ENCODE data around the gene MAPK8IP3. TPM values are rescaled to one million over a fixed set of nuclear protein-coding genes. Genes with fewer than 3 reads are reported as not detected.

MAPK8IP3 gene
- total and polyA plus RNA-seq, 9 of the 15 experiments (the other 6 are each of a cell fraction or from before 2014, with no cell fraction given): 0.17 to 58.7 (median 16.7) TPM

DNA sequence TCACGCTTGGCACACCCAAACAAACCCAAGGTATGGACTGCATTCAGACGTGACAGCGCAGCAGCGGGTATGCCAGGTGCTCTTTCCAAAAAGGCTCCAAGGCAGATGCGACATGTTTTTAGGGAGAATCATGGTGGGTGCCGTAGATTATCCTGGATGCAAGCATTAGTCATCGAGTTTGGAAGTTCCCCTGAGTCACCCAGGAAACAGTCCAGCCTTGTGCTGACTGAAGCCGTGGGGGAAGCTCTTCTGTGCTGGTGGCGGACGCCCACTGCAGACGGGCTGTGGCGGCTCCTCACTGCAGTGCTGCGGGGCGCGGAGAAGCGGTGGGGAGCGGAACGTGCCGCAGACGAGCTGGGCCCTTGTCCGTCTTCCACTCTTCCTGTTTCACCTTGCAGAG lies 14.0 kb upstream of the MAPK8IP3 start:
- intact Hi-C loops (cut with micrococcal nuclease): no loop called here
- Histone ChIP-seq H3K79me2 (ENCODE audit: control insufficient read depth, insufficient read depth, low read length) (peaks cover 71% of the 10 kb centered on the region), H3K36me3 (ENCODE audit: control insufficient read depth, insufficient read depth, low read length) (peaks cover 96% of the 10 kb centered on the region), H4K20me1 (replicated peaks; ENCODE audit: control insufficient read depth, insufficient read depth, low read length) (peaks cover 3% of the 10 kb centered on the region; the same call in 1 of the 2 replicates), H3K4me1 (replicated peaks in 1 of 2; ENCODE audit: control insufficient read depth in 2 of 2, insufficient read depth in 2 of 2, low read length in 2 of 2) (peaks cover 0 to 4% of the 10 kb centered on the region in 2 experiments; a peak in 1 of 5 replicates), H3K4me2 (ENCODE audit: insufficient read depth, low read length) (no peak overlapping the region), H3K27me3 (ENCODE audit: control insufficient read depth in 2 of 2, insufficient read depth in 2 of 2, low read length in 2 of 2) (no peaks in the 10 kb centered on the region), H3K4me3 (no peak overlapping the region), H3K9ac (ENCODE audit: insufficient read depth in 1 of 2, low read depth in 2 of 2, low read length in 2 of 2) (no peak overlapping the region), H2AFZ (ENCODE audit: low read depth, low read length) (no peak overlapping the region), H3K9me1 (ENCODE audit: control insufficient read depth, insufficient read depth, low read length) (no peaks in the 10 kb centered on the region), H3K27ac (ENCODE audit: extremely low read depth, low read depth, low read length) (no peak overlapping the region), H3K9me3 (replicated peaks; ENCODE audit: control insufficient read depth, insufficient read depth, low read depth, low read length) (no peaks in the 10 kb centered on the region)
- POLR2A ChIA-PET: interaction anchor here (0.8 to 1.3 kb wide), 2 partner anchors 11 to 14 kb away, joined by 3 to 5 read pairs; partner anchors contain the start of gene MAPK8IP3
- CTCF ChIA-PET (ENCODE audit: low intra/inter-chr PET ratio): no interaction called here
- no peak for ATAC-seq
- FAIRE-seq: no peak
- no TSS peak for BruUV-seq (replicated peaks)
- 89% methylated on average over 18 of the region's 21 CpGs for WGBS (ENCODE audit: insufficient coverage, low coverage, missing lambda C conversion rate)
- no peak for DNase-seq (ENCODE audit: extremely low read depth in 1 of 4, low spot score in 3 of 4)
- in situ Hi-C loops (cut with MboI): no loop called here
- TF ChIP-seq ZNF778 (CRISPR knock-in tag; IDR thresholded peaks at IDR 0.05) (no peak), POLR2G (IDR thresholded peaks at IDR 0.05; ENCODE audit: low read depth, low read length) (peak; percentile 53), ARNT (IDR thresholded peaks at IDR 0.05) (no peak), ZNF165 (CRISPR knock-in tag; IDR thresholded peaks at IDR 0.05; ENCODE audit: borderline replicate concordance) (no peak), MTF1 (CRISPR knock-in tag; IDR thresholded peaks at IDR 0.05; ENCODE audit: borderline replicate concordance) (no peak), TRIM28 (IDR thresholded peaks at IDR 0.05) (no peak), PHF21A (IDR thresholded peaks at IDR 0.05; ENCODE audit: borderline replicate concordance, low read depth) (no peak), RCOR1 (IDR thresholded peaks at IDR 0.05; ENCODE audit: borderline replicate concordance in 1 of 2, low read depth in 2 of 2, low read length in 2 of 2) (no peak)
- TF ChIP-seq, protein P1, sequence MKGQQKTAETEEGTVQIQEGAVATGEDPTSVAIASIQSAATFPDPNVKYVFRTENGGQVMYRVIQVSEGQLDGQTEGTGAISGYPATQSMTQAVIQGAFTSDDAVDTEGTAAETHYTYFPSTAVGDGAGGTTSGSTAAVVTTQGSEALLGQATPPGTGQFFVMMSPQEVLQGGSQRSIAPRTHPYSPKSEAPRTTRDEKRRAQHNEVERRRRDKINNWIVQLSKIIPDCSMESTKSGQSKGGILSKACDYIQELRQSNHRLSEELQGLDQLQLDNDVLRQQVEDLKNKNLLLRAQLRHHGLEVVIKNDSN (CRISPR knock-in tag; IDR thresholded peaks at IDR 0.05): no peak
- TF ChIP-seq, protein P2, sequence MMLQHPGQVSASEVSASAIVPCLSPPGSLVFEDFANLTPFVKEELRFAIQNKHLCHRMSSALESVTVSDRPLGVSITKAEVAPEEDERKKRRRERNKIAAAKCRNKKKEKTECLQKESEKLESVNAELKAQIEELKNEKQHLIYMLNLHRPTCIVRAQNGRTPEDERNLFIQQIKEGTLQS (IDR thresholded peaks at IDR 0.05): peak; percentile 62
- TF ChIP-seq, protein P2 (CRISPR knock-in tag; conservative IDR thresholded peaks at IDR 0.05): no peak
- TF ChIP-seq, protein P3, sequence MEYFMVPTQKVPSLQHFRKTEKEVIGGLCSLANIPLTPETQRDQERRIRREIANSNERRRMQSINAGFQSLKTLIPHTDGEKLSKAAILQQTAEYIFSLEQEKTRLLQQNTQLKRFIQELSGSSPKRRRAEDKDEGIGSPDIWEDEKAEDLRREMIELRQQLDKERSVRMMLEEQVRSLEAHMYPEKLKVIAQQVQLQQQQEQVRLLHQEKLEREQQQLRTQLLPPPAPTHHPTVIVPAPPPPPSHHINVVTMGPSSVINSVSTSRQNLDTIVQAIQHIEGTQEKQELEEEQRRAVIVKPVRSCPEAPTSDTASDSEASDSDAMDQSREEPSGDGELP (CRISPR knock-in tag; IDR thresholded peaks at IDR 0.05; ENCODE audit: borderline replicate concordance): no peak
- TF ChIP-seq, protein P4, sequence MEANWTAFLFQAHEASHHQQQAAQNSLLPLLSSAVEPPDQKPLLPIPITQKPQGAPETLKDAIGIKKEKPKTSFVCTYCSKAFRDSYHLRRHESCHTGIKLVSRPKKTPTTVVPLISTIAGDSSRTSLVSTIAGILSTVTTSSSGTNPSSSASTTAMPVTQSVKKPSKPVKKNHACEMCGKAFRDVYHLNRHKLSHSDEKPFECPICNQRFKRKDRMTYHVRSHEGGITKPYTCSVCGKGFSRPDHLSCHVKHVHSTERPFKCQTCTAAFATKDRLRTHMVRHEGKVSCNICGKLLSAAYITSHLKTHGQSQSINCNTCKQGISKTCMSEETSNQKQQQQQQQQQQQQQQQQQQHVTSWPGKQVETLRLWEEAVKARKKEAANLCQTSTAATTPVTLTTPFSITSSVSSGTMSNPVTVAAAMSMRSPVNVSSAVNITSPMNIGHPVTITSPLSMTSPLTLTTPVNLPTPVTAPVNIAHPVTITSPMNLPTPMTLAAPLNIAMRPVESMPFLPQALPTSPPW (CRISPR knock-in tag; IDR thresholded peaks at IDR 0.05): no peak
- TF ChIP-seq, protein P5, sequence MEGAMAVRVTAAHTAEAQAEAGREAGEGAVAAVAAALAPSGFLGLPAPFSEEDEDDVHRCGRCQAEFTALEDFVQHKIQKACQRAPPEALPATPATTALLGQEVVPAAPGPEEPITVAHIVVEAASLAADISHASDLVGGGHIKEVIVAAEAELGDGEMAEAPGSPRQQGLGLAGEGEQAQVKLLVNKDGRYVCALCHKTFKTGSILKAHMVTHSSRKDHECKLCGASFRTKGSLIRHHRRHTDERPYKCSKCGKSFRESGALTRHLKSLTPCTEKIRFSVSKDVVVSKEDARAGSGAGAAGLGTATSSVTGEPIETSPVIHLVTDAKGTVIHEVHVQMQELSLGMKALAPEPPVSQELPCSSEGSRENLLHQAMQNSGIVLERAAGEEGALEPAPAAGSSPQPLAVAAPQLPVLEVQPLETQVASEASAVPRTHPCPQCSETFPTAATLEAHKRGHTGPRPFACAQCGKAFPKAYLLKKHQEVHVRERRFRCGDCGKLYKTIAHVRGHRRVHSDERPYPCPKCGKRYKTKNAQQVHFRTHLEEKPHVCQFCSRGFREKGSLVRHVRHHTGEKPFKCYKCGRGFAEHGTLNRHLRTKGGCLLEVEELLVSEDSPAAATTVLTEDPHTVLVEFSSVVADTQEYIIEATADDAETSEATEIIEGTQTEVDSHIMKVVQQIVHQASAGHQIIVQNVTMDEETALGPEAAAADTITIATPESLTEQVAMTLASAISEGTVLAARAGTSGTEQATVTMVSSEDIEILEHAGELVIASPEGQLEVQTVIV (CRISPR knock-in tag; IDR thresholded peaks at IDR 0.05; ENCODE audit: borderline replicate concordance): no peak
